Breast epithelium (tissue), 3 donors: ENCODE measurements around the gene RPL39L.

Experiments
- POLR2A ChIP-seq: fragments of 450-650 bp; IDR thresholded peaks from one replicate; pipeline ENCODE4 v1.6.1; 2016; ENCODE audit warnings: antibody characterized with exemption, mild to moderate bottlenecking, moderate library complexity
- TF ChIP-seq, protein P1 (sequence below), 3 donors: fragments of 450-650 bp; IDR thresholded peaks; one replicate each; pipeline ENCODE4 v1.5.1; 2016 to 2017; ENCODE audit warnings: antibody characterized with exemption in 3 of 3, mild to moderate bottlenecking in 3 of 3, moderate library complexity in 3 of 3

DNA sequence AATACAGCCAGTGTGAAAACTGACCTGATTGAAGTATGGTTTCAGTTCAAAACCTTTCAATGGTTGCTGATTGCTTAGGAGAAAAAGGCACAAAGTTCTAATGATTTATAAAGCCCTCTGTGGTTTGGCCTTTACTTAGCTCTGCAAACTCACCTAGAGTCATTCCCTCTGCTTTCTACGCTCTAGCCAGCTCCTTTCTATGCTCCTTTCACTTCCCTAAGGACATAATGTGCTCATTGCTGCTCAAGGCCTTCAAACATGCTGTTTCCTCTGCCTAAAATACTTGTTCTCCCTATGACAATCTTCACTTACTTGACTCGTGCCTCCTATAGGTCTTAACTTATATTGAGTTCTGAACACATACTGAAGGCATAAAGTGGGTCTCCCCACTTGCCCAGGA, 19.0 kb downstream of the RPL39L start:
- TF ChIP-seq, protein P1, sequence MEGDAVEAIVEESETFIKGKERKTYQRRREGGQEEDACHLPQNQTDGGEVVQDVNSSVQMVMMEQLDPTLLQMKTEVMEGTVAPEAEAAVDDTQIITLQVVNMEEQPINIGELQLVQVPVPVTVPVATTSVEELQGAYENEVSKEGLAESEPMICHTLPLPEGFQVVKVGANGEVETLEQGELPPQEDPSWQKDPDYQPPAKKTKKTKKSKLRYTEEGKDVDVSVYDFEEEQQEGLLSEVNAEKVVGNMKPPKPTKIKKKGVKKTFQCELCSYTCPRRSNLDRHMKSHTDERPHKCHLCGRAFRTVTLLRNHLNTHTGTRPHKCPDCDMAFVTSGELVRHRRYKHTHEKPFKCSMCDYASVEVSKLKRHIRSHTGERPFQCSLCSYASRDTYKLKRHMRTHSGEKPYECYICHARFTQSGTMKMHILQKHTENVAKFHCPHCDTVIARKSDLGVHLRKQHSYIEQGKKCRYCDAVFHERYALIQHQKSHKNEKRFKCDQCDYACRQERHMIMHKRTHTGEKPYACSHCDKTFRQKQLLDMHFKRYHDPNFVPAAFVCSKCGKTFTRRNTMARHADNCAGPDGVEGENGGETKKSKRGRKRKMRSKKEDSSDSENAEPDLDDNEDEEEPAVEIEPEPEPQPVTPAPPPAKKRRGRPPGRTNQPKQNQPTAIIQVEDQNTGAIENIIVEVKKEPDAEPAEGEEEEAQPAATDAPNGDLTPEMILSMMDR (IDR thresholded peaks at IDR 0.05), result no peak
- TF ChIP-seq POLR2A, result no peak
